Liver (tissue), 10 donors: Measurements from ENCODE around the gene DIDO1. TPM values are rescaled to one million over a fixed set of nuclear protein-coding genes. Genes with fewer than 3 reads are reported as not detected.

Experiments used
- DNase-seq: peaks from one replicate; pipeline ENCODE4 v3.0.0-alpha.2; 2017; ENCODE audit warnings: low spot score
- H3K27ac ChIP-seq, 2 donors: one replicate each; pipeline ENCODE4 v1.7.0; 2013; ENCODE audit warnings: inconsistent platforms in 2 of 2, low read length in 2 of 2, control low read depth in 1 of 2, low read depth in 1 of 2, mild to moderate bottlenecking in 1 of 2
- H3K27me3 ChIP-seq, 4 donors: one replicate each; pipeline versions ENCODE4 v1.6.1 to v1.7.0; 2013; ENCODE audit warnings: low read length in 3 of 4, inconsistent platforms in 1 of 4, mild to moderate bottlenecking in 1 of 4, moderate library complexity in 1 of 4; ENCODE audit not compliant: control insufficient read depth in 4 of 4, insufficient read depth in 4 of 4
- H3K36me3 ChIP-seq, 4 donors: one replicate each; pipeline versions ENCODE4 v1.6.1 to v1.7.0; 2013; ENCODE audit warnings: low read length in 3 of 4, mild to moderate bottlenecking in 3 of 4, low read depth in 1 of 4, moderate library complexity in 1 of 4; ENCODE audit not compliant: control insufficient read depth in 4 of 4, insufficient read depth in 3 of 4
- H3K4me1 ChIP-seq, 4 donors: one replicate each; pipeline versions ENCODE4 v1.6.1 to v1.7.0; 2013; ENCODE audit warnings: low read length in 3 of 4, mild to moderate bottlenecking in 3 of 4, moderate library complexity in 1 of 4; ENCODE audit not compliant: control insufficient read depth in 4 of 4, insufficient read depth in 4 of 4
- H3K4me3 ChIP-seq, 3 donors: one replicate each; pipeline versions ENCODE4 v1.6.1 to v1.7.0; 2013; ENCODE audit warnings: low read length in 3 of 3, control low read depth in 1 of 3, low read depth in 1 of 3, mild to moderate bottlenecking in 1 of 3
- H3K9ac ChIP-seq, 2 donors: one replicate each; pipeline ENCODE4 v1.7.0; 2013; ENCODE audit warnings: low read length in 2 of 2, mild to moderate bottlenecking in 2 of 2, moderate library complexity in 2 of 2, control low read depth in 1 of 2, low read depth in 1 of 2
- H3K9me3 ChIP-seq, 4 donors: one replicate each; pipeline versions ENCODE4 v1.6.1 to v1.7.0; 2013; ENCODE audit warnings: low read length in 3 of 4; ENCODE audit not compliant: control insufficient read depth in 4 of 4
- ATF3 ChIP-seq: IDR thresholded peaks from 2 replicates; pipeline ENCODE4 v1.6.1; 2016; ENCODE audit warnings: antibody characterized with exemption
- FOXA1 ChIP-seq: IDR thresholded peaks from 2 replicates; pipeline ENCODE4 v1.6.1; 2016; ENCODE audit warnings: antibody characterized with exemption
- GABPA ChIP-seq, 2 donors: IDR thresholded peaks in 1 of 2; conservative IDR thresholded peaks in 1 of 2; 2 replicates each; pipeline ENCODE4 v1.6.1; 2016; ENCODE audit warnings: antibody characterized with exemption in 2 of 2, mild to moderate bottlenecking in 1 of 2, moderate library complexity in 1 of 2
- HNF4G ChIP-seq: IDR thresholded peaks from 2 replicates; pipeline ENCODE4 v1.6.1; 2016; ENCODE audit warnings: antibody characterized with exemption
- ZBTB33 ChIP-seq: IDR thresholded peaks from 2 replicates; pipeline ENCODE4 v1.6.1; 2016; ENCODE audit warnings: antibody characterized with exemption
- WGBS: extraction: QIAGEN DNeasy Blood & Tissue Kit; methylation state at CpG from one replicate; pipeline ENCODE4 v1.1.7; 2013; 5-methylcytosine and 5-hydroxymethylcytosine counted together
- polyA plus RNA-seq, 2 donors: library from polyadenylated mRNA; stranded (reverse) in 1 of 2; unstranded in 1 of 2; fragments of 200-250 nt in 1 of 2; fragments of >200 nt in 1 of 2; fragmentation: Nextera tagmentation in 1 of 2; extraction: Ambion mirVana in 1 of 2; gene quantifications; one replicate each; pipeline versions ENCODE4 v1.2.1 to v1.2.3, GENCODE V29; 2013 to 2015
- small RNA-seq: library from RNA; depleted of rRNA; stranded (forward); fragments of <200 nt; gene quantifications from one replicate; pipeline ENCODE3, GENCODE V24; 2014
- total RNA-seq, 2 donors: library from RNA; depleted of rRNA; stranded (reverse); fragments of >200 nt; gene quantifications; one replicate each; pipeline ENCODE4 v1.2.3, GENCODE V29; 2014
- donor health status: healthy.
- donor health status: healthy.
- donor health status: healthy.
- donor health status: healthy.
- donor health status: healthy.

DIDO1 gene
- total and polyA plus RNA-seq, 4 donors: 10.1 to 43.1 (median 17.4) TPM

- peaks cover 9 to 35% (median 25%) of the 10 kb centered on the region in 4 donors for H3K4me1 ChIP-seq
- H3K27ac ChIP-seq: no peak overlapping the region
- DNase-seq: no peak
- TF ChIP-seq ZBTB33: no peak
- no peak for TF ChIP-seq ATF3
- no peak for TF ChIP-seq FOXA1
- no peak for TF ChIP-seq GABPA (IDR thresholded peaks at IDR 0.05 in 1 of 2, conservative IDR thresholded peaks at IDR 0.05 in 1 of 2)
- no peak for TF ChIP-seq HNF4G
- no peaks in the 10 kb centered on the region for H3K9me3 ChIP-seq
- no peak overlapping the region for H3K9ac ChIP-seq
- no peak overlapping the region for H3K4me3 ChIP-seq
- H3K36me3 ChIP-seq: no peaks in the 10 kb centered on the region
- no peaks in the 10 kb centered on the region for H3K27me3 ChIP-seq
- 91% methylated on average over 9 of the region's 9 CpGs for WGBS
These were observed 98.3 kb downstream of the DIDO1 start for GRCh38 chr20:62828051-62828450.

Small RNA genes lying within 50 kb of the gene (small RNA-seq; reads per million reads assigned to genes)
- not detected for gene DPH3P1

Other genes starting within 250 kb of the DIDO1 start
- under 1 TPM; 0.08 to 0.33 TPM for gene NTSR1, start 217.7 kb downstream of the DIDO1 start, total RNA-seq
- under 1 TPM in 1 of 2 donors, not detected in 1; 0.03 TPM for gene NTSR1, start 217.7 kb downstream of the DIDO1 start, polyA plus RNA-seq
- gene MRGBP, start 130.0 kb downstream of the DIDO1 start, total RNA-seq: 1 to 10 TPM; 4.5 to 6.6 TPM
- gene MRGBP, start 130.0 kb downstream of the DIDO1 start, polyA plus RNA-seq: 1 to 10 TPM; 5.2 to 6.8 TPM
- gene OGFR, start 121.7 kb downstream of the DIDO1 start, total RNA-seq: 10 to 100 TPM; 22.8 to 59.4 TPM
- 10 to 100 TPM in 1 of 2 donors, 1 to 10 TPM in 1; 5.9 to 35.9 TPM for gene OGFR, start 121.7 kb downstream of the DIDO1 start, polyA plus RNA-seq
- under 1 TPM; 0.92 to 0.98 TPM for gene COL9A3, start 109.5 kb downstream of the DIDO1 start, total RNA-seq
- gene COL9A3, start 109.5 kb downstream of the DIDO1 start, polyA plus RNA-seq: 1 to 10 TPM; 1.2 to 2.0 TPM
- 1 to 10 TPM; 2.0 to 3.8 TPM for gene TCFL5, start 64.7 kb downstream of the DIDO1 start, total RNA-seq
- gene TCFL5, start 64.7 kb downstream of the DIDO1 start, polyA plus RNA-seq: 1 to 10 TPM in 1 of 2 donors, under 1 TPM in 1; 0.79 to 2.4 TPM
- gene GID8, start 11.6 kb upstream of the DIDO1 start, total RNA-seq: 10 to 100 TPM; 17.9 to 23.6 TPM
- gene GID8, start 11.6 kb upstream of the DIDO1 start, polyA plus RNA-seq: 10 to 100 TPM; 10.2 to 11.4 TPM
- 10 to 100 TPM; 16.0 to 73.1 TPM for gene SLC17A9, start 26.2 kb upstream of the DIDO1 start, total RNA-seq
- 100 to 1,000 TPM in 1 of 2 donors, 10 to 100 TPM in 1; 56.0 to 138 TPM for gene SLC17A9, start 26.2 kb upstream of the DIDO1 start, polyA plus RNA-seq
- not detected for gene BHLHE23, start 80.5 kb upstream of the DIDO1 start, total RNA-seq
- gene BHLHE23, start 80.5 kb upstream of the DIDO1 start, polyA plus RNA-seq: not detected